CD14-positive monocyte (primary cell): ENCODE results near the gene PPIP5K1. TPM values are rescaled to one million over a fixed set of nuclear protein-coding genes. Genes with fewer than 3 reads are reported as not detected.

ENCODE experiments used
- DNase-seq, 3 donors: peaks; one replicate each; pipeline ENCODE4 v3.0.0-alpha.2; 2011 to 2022
- H2AFZ ChIP-seq: 2 replicates; pipeline ENCODE4 v1.6.0; 2012; ENCODE audit warnings: mild to moderate bottlenecking, low read depth, low read length, inconsistent platforms; ENCODE audit not compliant: insufficient read depth, poor library complexity, severe bottlenecking
- H3K27ac ChIP-seq, 2 donors: 1 replicate in 1 of 2; 2 replicates in 1 of 2; pipeline ENCODE4 v1.5.1; 2012 to 2013; ENCODE audit warnings: low read length in 2 of 2, control low read depth in 1 of 2, inconsistent platforms in 1 of 2, low read depth in 1 of 2, mild to moderate bottlenecking in 1 of 2
- H3K27me3 ChIP-seq, 2 donors: one replicate each; pipeline versions ENCODE4 v1.6.0 to v1.6.1; 2011 to 2013; ENCODE audit warnings: low read length in 2 of 2; ENCODE audit not compliant: control insufficient read depth in 2 of 2, insufficient read depth in 2 of 2
- H3K36me3 ChIP-seq, 2 donors: replicated peaks in 1 of 2; 1 replicate in 1 of 2; 2 replicates in 1 of 2; pipeline versions ENCODE4 v1.5.1 to v1.6.1; 2012 to 2013; ENCODE audit warnings: low read length in 2 of 2, control low read depth in 1 of 2, inconsistent platforms in 1 of 2, mild to moderate bottlenecking in 1 of 2; ENCODE audit not compliant: insufficient read depth in 2 of 2, control insufficient read depth in 1 of 2
- H3K4me1 ChIP-seq, 2 donors: 1 replicate in 1 of 2; 2 replicates in 1 of 2; pipeline versions ENCODE4 v1.5.1 to v1.6.1; 2012 to 2013; ENCODE audit warnings: low read length in 2 of 2, control low read depth in 1 of 2, inconsistent platforms in 1 of 2, mild to moderate bottlenecking in 1 of 2, moderate library complexity in 1 of 2; ENCODE audit not compliant: insufficient read depth in 2 of 2, control insufficient read depth in 1 of 2
- H3K4me2 ChIP-seq: replicated peaks from 2 replicates; pipeline ENCODE3; 2012; ENCODE audit warnings: low read length, moderate library complexity, mild to moderate bottlenecking; ENCODE audit not compliant: poor library complexity, severe bottlenecking; ENCODE audit errors: extremely low read depth
- H3K4me3 ChIP-seq, 3 experiments: fragments of 200-600 bp in 1 of 3; sonication (generic) in 1 of 3; replicated peaks in 1 of 3; 1 replicate in 2 of 3; 2 replicates in 1 of 3; pipeline ENCODE4 v1.5.1; 2011 to 2013; ENCODE audit warnings: low read length in 3 of 3, mild to moderate bottlenecking in 3 of 3, control low read depth in 2 of 3, low read depth in 2 of 3, inconsistent platforms in 1 of 3, moderate library complexity in 1 of 3
- H3K79me2 ChIP-seq: 2 replicates; pipeline ENCODE4 v1.6.0; 2012; ENCODE audit warnings: mild to moderate bottlenecking, control low read depth, inconsistent platforms, low read length, moderate library complexity; ENCODE audit not compliant: insufficient read depth
- H3K9ac ChIP-seq: 2 replicates; pipeline ENCODE4 v1.6.0; 2017; ENCODE audit warnings: low read length, mild to moderate bottlenecking; ENCODE audit not compliant: insufficient read depth, poor library complexity, severe bottlenecking
- H3K9me3 ChIP-seq, 2 donors: replicated peaks in 1 of 2; 1 replicate in 1 of 2; 2 replicates in 1 of 2; pipeline versions ENCODE4 v1.5.1 to v1.6.1; 2012 to 2013; ENCODE audit warnings: low read length in 2 of 2, control low read depth in 1 of 2; ENCODE audit not compliant: control insufficient read depth in 1 of 2, insufficient read depth in 1 of 2
- H4K20me1 ChIP-seq: 2 replicates; pipeline ENCODE4 v1.6.0; 2012; ENCODE audit warnings: mild to moderate bottlenecking, low read length, control low read depth, moderate library complexity; ENCODE audit not compliant: insufficient read depth
- H3K27ac Mint-ChIP-seq, 7 donors: one replicate each; pipeline ENCODE4 v1.8.0; 2020; ENCODE audit warnings: mild to moderate bottlenecking in 7 of 7, mixed read lengths in 7 of 7, moderate library complexity in 6 of 7, inconsistent platforms in 2 of 7
- H3K27me3 Mint-ChIP-seq, 3 donors: one replicate each; pipeline ENCODE4 v1.8.0; 2021 to 2022; ENCODE audit warnings: low read depth in 3 of 3, mild to moderate bottlenecking in 3 of 3, mixed read lengths in 3 of 3, moderate library complexity in 3 of 3, inconsistent platforms in 1 of 3
- H3K36me3 Mint-ChIP-seq, 2 donors: one replicate each; pipeline ENCODE4 v1.8.0; 2020; ENCODE audit warnings: mixed read lengths in 2 of 2, inconsistent platforms in 1 of 2, mild to moderate bottlenecking in 1 of 2
- H3K4me1 Mint-ChIP-seq: one replicate; pipeline ENCODE4 v1.8.0; 2020; ENCODE audit warnings: mild to moderate bottlenecking, mixed read lengths
- H3K4me3 Mint-ChIP-seq, 2 donors: one replicate each; pipeline ENCODE4 v1.8.0; 2020; ENCODE audit warnings: mild to moderate bottlenecking in 2 of 2, mixed read lengths in 2 of 2, moderate library complexity in 1 of 2
- H3K9me3 Mint-ChIP-seq, 7 donors: one replicate each; pipeline ENCODE4 v1.8.0; 2020 to 2022; ENCODE audit warnings: mixed read lengths in 7 of 7, mild to moderate bottlenecking in 6 of 7, moderate library complexity in 6 of 7, inconsistent platforms in 2 of 7
- WGBS: methylation state at CpG from one replicate; pipeline ENCODE4 v1.1.5; 2013; ENCODE audit warnings: missing lambda C conversion rate; ENCODE audit not compliant: insufficient coverage; 5-methylcytosine and 5-hydroxymethylcytosine counted together
- intact Hi-C, 2 donors: fragments of 100-400 bp; cut with micrococcal nuclease; formaldehyde crosslinking; loops; one replicate each; pipeline versions ENCODE4 v1.15.0 to v1.15.1; 2023
- polyA plus RNA-seq, 3 donors: library from polyadenylated mRNA; depleted of rRNA in 1 of 3; unstranded in 2 of 3; stranded (reverse) in 1 of 3; fragments of 300-500 nt in 2 of 3; fragments of >200 nt in 1 of 3; fragmentation: Illumina TruSeq in 2 of 3; gene quantifications; 1 replicate in 2 of 3; 2 replicates in 1 of 3; pipeline ENCODE4 v1.2.3, GENCODE V29; 2012 to 2021
- TF ChIP-seq, protein P1 (sequence below): fragments of 200-600 bp; IDR thresholded peaks from one replicate; pipeline ENCODE4 v1.8.0; 2022; ENCODE audit warnings: antibody characterized with exemption, mild to moderate bottlenecking

PPIP5K1 gene
- polyA plus RNA-seq, 3 donors = 0.95 to 19.9 (median 2.0) TPM

GRCh38 chr15:43524254-43524845, 65.7 kb downstream of the PPIP5K1 start:
- no peak overlapping the region for H3K4me2 ChIP-seq
- H3K36me3 Mint-ChIP-seq = no peaks in the 10 kb centered on the region
- no peak overlapping the region for H3K4me3 ChIP-seq
- no peaks in the 10 kb centered on the region for H3K4me1 ChIP-seq
- H3K9ac ChIP-seq = no peak overlapping the region
- H3K4me1 Mint-ChIP-seq = peaks cover 9% of the 10 kb centered on the region
- no peak overlapping the region for H2AFZ ChIP-seq
- no peak overlapping the region for H3K4me3 Mint-ChIP-seq
- no peak for DNase-seq
- H3K27ac Mint-ChIP-seq = no peak overlapping the region
- WGBS = 90% methylated on average over 4 of the region's 4 CpGs
- intact Hi-C loops = no loop called here
- H3K36me3 ChIP-seq = no peaks in the 10 kb centered on the region
- H4K20me1 ChIP-seq = no peaks in the 10 kb centered on the region
- no peaks in the 10 kb centered on the region for H3K27me3 ChIP-seq
- H3K27ac ChIP-seq = no peak overlapping the region
- TF ChIP-seq, protein P1, sequence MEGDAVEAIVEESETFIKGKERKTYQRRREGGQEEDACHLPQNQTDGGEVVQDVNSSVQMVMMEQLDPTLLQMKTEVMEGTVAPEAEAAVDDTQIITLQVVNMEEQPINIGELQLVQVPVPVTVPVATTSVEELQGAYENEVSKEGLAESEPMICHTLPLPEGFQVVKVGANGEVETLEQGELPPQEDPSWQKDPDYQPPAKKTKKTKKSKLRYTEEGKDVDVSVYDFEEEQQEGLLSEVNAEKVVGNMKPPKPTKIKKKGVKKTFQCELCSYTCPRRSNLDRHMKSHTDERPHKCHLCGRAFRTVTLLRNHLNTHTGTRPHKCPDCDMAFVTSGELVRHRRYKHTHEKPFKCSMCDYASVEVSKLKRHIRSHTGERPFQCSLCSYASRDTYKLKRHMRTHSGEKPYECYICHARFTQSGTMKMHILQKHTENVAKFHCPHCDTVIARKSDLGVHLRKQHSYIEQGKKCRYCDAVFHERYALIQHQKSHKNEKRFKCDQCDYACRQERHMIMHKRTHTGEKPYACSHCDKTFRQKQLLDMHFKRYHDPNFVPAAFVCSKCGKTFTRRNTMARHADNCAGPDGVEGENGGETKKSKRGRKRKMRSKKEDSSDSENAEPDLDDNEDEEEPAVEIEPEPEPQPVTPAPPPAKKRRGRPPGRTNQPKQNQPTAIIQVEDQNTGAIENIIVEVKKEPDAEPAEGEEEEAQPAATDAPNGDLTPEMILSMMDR = no peak
- H3K9me3 ChIP-seq = no peaks in the 10 kb centered on the region
- H3K79me2 ChIP-seq = no peaks in the 10 kb centered on the region
- H3K27me3 Mint-ChIP-seq = peaks cover 2 to 4% (median 2%) of the 10 kb centered on the region in 3 donors
- H3K9me3 Mint-ChIP-seq = peaks cover 0 to 4% (median 0%) of the 10 kb centered on the region in 7 donors

- DNase-seq = no peak
- H3K4me3 ChIP-seq = no peak overlapping the region
- Mint-ChIP-seq H3K36me3 (no peaks in the 10 kb centered on the region), H3K27ac (no peak overlapping the region), H3K4me3 (no peak overlapping the region), H3K4me1 (peaks cover 15% of the 10 kb centered on the region), H3K9me3 (peaks cover 0 to 4% (median 0%) of the 10 kb centered on the region in 7 donors), H3K27me3 (peaks cover 7 to 9% (median 8%) of the 10 kb centered on the region in 3 donors)
- H3K9ac ChIP-seq = no peak overlapping the region
- 82% methylated on average over 7 of the region's 7 CpGs for WGBS
- no peaks in the 10 kb centered on the region for H3K9me3 ChIP-seq
- TF ChIP-seq, protein P1 = no peak
- peaks cover 0 to 4% of the 10 kb centered on the region in 2 donors for H3K27me3 ChIP-seq
- H3K36me3 ChIP-seq = no peaks in the 10 kb centered on the region
- H3K4me2 ChIP-seq = no peak overlapping the region
- H3K79me2 ChIP-seq = no peaks in the 10 kb centered on the region
- H3K27ac ChIP-seq = no peak overlapping the region
- H4K20me1 ChIP-seq = no peaks in the 10 kb centered on the region
- peaks cover 2 to 4% of the 10 kb centered on the region in 2 donors for H3K4me1 ChIP-seq
- H2AFZ ChIP-seq = no peak overlapping the region
- intact Hi-C loops = no loop called here
Observed at GRCh38 chr15:43523646-43524045, 66.4 kb downstream of the PPIP5K1 start.
